ENCODE measurements around the gene NBEA. TPM values are rescaled to one million over a fixed set of nuclear protein-coding genes. Genes with fewer than 3 reads are reported as not detected.

Gene NBEA
- total RNA-seq, 4 donors from 2014 or later, result 21.5 to 60.4 (median 27.9) TPM

DNA sequence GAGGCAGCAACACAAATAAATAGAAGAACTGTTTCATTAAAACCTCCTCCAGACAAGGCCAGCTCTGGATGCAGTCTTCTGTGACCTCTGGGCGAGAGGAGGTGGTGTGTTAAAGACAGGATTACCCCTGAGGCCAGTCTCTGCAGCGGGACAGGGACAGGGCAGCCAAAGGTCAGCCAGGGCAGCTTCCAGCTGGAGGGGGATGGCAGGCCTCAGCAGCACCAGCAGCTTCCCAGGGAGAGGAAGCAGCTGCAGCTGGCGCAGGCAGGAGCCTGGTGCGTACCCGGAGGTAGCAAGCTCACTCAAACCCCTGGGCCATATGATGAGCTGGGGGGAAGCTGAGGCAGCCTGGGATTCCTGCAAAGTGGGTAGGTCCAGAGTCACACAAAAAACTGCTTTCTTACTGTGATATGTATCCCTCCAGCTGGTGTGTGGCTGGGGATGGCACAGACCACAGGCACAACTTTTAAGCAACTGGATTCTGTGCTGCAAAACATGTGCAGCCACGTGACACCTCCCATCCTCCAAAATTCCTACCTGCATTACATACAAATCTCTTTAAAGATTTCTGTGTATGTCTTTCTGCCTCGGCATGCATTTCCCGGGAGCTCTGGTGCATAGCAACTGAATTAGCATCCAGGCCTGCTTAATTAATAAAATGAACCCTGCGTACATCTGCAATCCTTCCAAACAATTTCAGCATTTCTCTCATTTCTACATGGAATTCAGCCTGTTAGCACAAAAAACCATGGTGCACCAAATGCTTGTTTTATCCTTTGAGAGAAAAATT, 772.7 kb downstream of the NBEA start:
- Histone ChIP-seq H3K27ac (no peak overlapping the region), H3K9me3 (no peaks in the 10 kb centered on the region), H3K4me3 (replicated peaks in 1 of 3) (no peak overlapping the region), H3K36me3 (no peaks in the 10 kb centered on the region), H3K4me1 (no peaks in the 10 kb centered on the region), H3K27me3 (no peaks in the 10 kb centered on the region)
- WGBS, 2 donors, result 74 to 81% methylated on average over 6 to 9 of the region's 9 CpGs
- TF ChIP-seq POLR2A (IDR thresholded peaks at IDR 0.05), result no peak
- TF ChIP-seq, protein P1, sequence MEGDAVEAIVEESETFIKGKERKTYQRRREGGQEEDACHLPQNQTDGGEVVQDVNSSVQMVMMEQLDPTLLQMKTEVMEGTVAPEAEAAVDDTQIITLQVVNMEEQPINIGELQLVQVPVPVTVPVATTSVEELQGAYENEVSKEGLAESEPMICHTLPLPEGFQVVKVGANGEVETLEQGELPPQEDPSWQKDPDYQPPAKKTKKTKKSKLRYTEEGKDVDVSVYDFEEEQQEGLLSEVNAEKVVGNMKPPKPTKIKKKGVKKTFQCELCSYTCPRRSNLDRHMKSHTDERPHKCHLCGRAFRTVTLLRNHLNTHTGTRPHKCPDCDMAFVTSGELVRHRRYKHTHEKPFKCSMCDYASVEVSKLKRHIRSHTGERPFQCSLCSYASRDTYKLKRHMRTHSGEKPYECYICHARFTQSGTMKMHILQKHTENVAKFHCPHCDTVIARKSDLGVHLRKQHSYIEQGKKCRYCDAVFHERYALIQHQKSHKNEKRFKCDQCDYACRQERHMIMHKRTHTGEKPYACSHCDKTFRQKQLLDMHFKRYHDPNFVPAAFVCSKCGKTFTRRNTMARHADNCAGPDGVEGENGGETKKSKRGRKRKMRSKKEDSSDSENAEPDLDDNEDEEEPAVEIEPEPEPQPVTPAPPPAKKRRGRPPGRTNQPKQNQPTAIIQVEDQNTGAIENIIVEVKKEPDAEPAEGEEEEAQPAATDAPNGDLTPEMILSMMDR (IDR thresholded peaks at IDR 0.05), result no peak
- no peak for DNase-seq
- intact Hi-C loops (cut with DNase I), result no loop called here

DNA sequence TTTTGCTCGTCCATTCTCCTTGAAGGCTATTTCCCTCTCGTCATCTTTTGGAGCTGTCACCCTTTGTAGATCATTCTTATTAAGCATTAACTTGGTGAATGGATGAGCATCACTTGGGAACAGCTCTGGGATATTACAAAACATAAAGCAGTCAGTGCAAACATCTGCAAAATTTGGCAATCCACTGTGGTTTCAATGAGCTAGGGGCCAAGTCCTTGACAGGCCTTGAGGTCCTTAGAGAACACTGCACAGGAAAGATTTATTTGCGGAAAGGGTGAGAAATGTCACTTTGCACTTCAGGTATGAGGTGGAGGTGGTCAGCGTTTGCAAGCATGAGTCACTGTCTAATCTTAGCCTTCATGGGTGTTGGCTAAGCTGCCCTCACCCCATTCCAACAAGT, 774.1 kb downstream of the NBEA start:
- no peak overlapping the region for H3K4me3 ChIP-seq (replicated peaks in 1 of 3)
- H3K27ac ChIP-seq, result no peak overlapping the region
- H3K4me1 ChIP-seq, result peaks cover 0 to 6% of the 10 kb centered on the region in 2 donors
- no peaks in the 10 kb centered on the region for H3K27me3 ChIP-seq
- no peak for TF ChIP-seq POLR2A (IDR thresholded peaks at IDR 0.05)
- TF ChIP-seq, protein P1 (IDR thresholded peaks at IDR 0.05), result no peak
- DNase-seq, result no peak
- WGBS, 2 donors, result 70 to 80% methylated on average over 4 of the region's 4 CpGs
- H3K36me3 ChIP-seq, result no peaks in the 10 kb centered on the region
- intact Hi-C loops (cut with DNase I), result no loop called here
- H3K9me3 ChIP-seq, result no peaks in the 10 kb centered on the region

DNA sequence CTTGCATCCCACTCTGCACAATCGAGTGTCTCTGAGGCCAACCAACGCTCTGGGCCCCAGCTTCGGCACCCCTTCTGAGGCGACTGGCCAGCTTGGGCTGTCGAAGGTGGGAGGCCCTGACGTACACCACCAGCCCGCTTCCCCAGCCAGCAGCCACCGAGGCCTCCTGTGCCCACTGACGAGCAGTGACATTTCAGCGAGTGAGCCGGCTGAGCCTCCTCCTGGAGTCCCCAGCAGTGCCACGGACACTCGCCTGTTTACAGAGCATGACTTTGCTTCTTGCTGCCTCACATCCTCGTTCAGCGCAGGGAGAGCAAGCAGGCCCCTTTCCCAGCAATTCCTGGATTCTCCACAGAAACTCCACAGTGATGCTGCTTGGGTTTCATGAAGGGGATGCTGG, 774.7 kb downstream of the NBEA start:
- Histone ChIP-seq H3K27ac (no peak overlapping the region), H3K4me3 (replicated peaks in 1 of 3) (no peak overlapping the region), H3K27me3 (no peaks in the 10 kb centered on the region), H3K9me3 (no peaks in the 10 kb centered on the region), H3K36me3 (no peaks in the 10 kb centered on the region), H3K4me1 (peaks cover 0 to 7% of the 10 kb centered on the region in 2 donors)
- no peak for DNase-seq
- intact Hi-C loops (cut with DNase I), result no loop called here
- WGBS, 2 donors, result 85 to 86% methylated on average over 11 to 13 of the region's 15 CpGs
- TF ChIP-seq POLR2A (IDR thresholded peaks at IDR 0.05), result no peak
- TF ChIP-seq, protein P1 (IDR thresholded peaks at IDR 0.05), result no peak

DNA sequence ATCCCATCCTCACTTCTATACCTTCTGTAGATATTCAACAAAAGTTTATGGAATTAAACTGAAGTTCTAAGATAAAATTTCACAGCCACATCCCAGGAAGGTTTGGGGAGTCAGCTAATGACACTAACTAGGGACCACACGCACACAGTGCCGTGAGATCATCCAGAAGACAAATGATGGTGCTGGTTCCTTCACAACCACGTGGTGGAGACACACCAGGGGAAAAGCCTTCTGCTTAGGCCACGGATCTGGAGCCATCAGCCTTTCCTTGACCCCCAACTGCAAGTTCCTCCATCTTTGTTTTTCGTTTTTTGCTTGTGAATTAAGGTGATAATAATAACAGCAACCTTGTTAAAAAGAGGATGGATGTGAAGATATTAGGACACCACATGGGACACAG, 776.0 kb downstream of the NBEA start:
- Histone ChIP-seq H3K36me3 (no peaks in the 10 kb centered on the region), H3K4me3 (replicated peaks in 1 of 3) (no peak overlapping the region), H3K4me1 (peaks cover 0 to 7% of the 10 kb centered on the region in 2 donors), H3K9me3 (no peaks in the 10 kb centered on the region), H3K27me3 (no peaks in the 10 kb centered on the region), H3K27ac (no peak overlapping the region)
- 62 to 63% methylated on average over 5 of the region's 5 CpGs for WGBS, 2 donors
- intact Hi-C loops (cut with DNase I), result no loop called here
- TF ChIP-seq, protein P1 (IDR thresholded peaks at IDR 0.05), result no peak
- no peak for DNase-seq

DNA sequence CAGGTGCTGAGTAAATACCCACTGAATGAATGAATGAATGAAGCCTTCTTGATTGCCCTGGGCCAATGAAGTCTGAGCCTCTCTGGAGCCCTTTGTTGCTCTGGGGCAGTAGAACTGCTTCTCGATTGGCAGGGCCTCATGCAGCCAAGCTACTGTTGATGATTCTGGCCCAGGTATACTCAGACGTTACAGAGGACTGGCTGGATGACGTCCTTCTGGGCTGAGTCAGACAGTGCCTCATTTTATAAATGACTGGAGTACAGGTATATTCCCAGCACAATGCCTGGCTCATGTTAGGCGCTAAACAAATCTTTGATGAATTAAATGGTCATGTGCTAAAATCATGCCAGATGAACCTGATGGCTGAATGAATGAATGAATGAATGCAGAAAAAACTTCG, 778.2 kb downstream of the NBEA start:
- Histone ChIP-seq H3K4me3 (replicated peaks in 1 of 3) (no peak overlapping the region), H3K27ac (no peak overlapping the region), H3K9me3 (no peaks in the 10 kb centered on the region), H3K36me3 (no peaks in the 10 kb centered on the region), H3K4me1 (peaks cover 0 to 15% of the 10 kb centered on the region in 2 donors), H3K27me3 (no peaks in the 10 kb centered on the region)
- WGBS, 2 donors, result 70 to 74% methylated on average over 5 of the region's 5 CpGs
- TF ChIP-seq, protein P1 (IDR thresholded peaks at IDR 0.05), result no peak
- TF ChIP-seq POLR2A (IDR thresholded peaks at IDR 0.05), result no peak
- intact Hi-C loops (cut with DNase I), result no loop called here
- DNase-seq, result no peak

All from thyroid gland (tissue), 4 donors.